H9 (cell line): ENCODE measurements around the gene FRZB. TPM values are rescaled to one million over a fixed set of nuclear protein-coding genes. Genes with fewer than 3 reads are reported as not detected.

ENCODE experiments used
- DNase-seq: peaks from one replicate; pipeline ENCODE4 v3.0.0-alpha.2; 2017
- H2AFZ ChIP-seq: one replicate; pipeline ENCODE4 v1.6.1; 2013; ENCODE audit warnings: mild to moderate bottlenecking, low read length, control low read depth, moderate library complexity
- H2AK5ac ChIP-seq: 2 replicates; pipeline ENCODE4 v1.6.1; 2013; ENCODE audit warnings: low read length, control low read depth, mixed read lengths; ENCODE audit not compliant: insufficient read length
- H2BK120ac ChIP-seq: one replicate; pipeline ENCODE4 v1.6.1; 2013; ENCODE audit warnings: low read depth, mild to moderate bottlenecking, low read length, control low read depth, inconsistent platforms; ENCODE audit not compliant: poor library complexity, severe bottlenecking
- H2BK12ac ChIP-seq: 2 replicates; pipeline ENCODE4 v1.6.1; 2013; ENCODE audit warnings: low read length, control low read depth, mixed read lengths, low read depth; ENCODE audit not compliant: insufficient read length
- H2BK15ac ChIP-seq: 2 replicates; pipeline ENCODE4 v1.6.1; 2013; ENCODE audit warnings: low read depth, low read length, control low read depth
- H2BK20ac ChIP-seq: one replicate; pipeline ENCODE4 v1.6.1; 2013; ENCODE audit warnings: low read depth, mild to moderate bottlenecking, low read length, control low read depth, inconsistent platforms; ENCODE audit not compliant: poor library complexity, severe bottlenecking
- H2BK5ac ChIP-seq: 2 replicates; pipeline ENCODE4 v1.6.1; 2013; ENCODE audit warnings: low read length, control low read depth, mixed read lengths; ENCODE audit not compliant: insufficient read length
- H3K14ac ChIP-seq: 2 replicates; pipeline ENCODE4 v1.6.1; 2013; ENCODE audit warnings: low read length, control low read depth; ENCODE audit not compliant: insufficient read depth
- H3K18ac ChIP-seq: 2 replicates; pipeline ENCODE4 v1.6.1; 2013; ENCODE audit warnings: low read depth, mild to moderate bottlenecking, mixed read lengths, low read length, control low read depth; ENCODE audit not compliant: insufficient read length
- H3K23ac ChIP-seq: 2 replicates; pipeline ENCODE4 v1.6.1; 2013; ENCODE audit warnings: low read length, control low read depth, mixed read lengths, low read depth; ENCODE audit not compliant: insufficient read length
- H3K23me2 ChIP-seq: 2 replicates; pipeline ENCODE4 v1.6.1; 2013; ENCODE audit warnings: low read depth, mild to moderate bottlenecking, mixed read lengths, low read length, control low read depth; ENCODE audit not compliant: insufficient read length, poor library complexity, severe bottlenecking
- H3K27ac ChIP-seq: 2 replicates; pipeline ENCODE4 v1.5.1; 2013; ENCODE audit warnings: low read length, control low read depth, mixed read lengths, low read depth; ENCODE audit not compliant: insufficient read length
- H3K27me3 ChIP-seq: 2 replicates; pipeline ENCODE4 v1.6.1; 2013; ENCODE audit warnings: low read length, control low read depth, inconsistent platforms; ENCODE audit not compliant: insufficient read depth
- H3K4ac ChIP-seq: 2 replicates; pipeline ENCODE4 v1.6.1; 2013; ENCODE audit warnings: low read depth, mild to moderate bottlenecking, control low read depth, inconsistent platforms, low read length, moderate library complexity
- H3K4me1 ChIP-seq: 2 replicates; pipeline ENCODE4 v1.6.1; 2013; ENCODE audit warnings: low read length, control low read depth, inconsistent platforms; ENCODE audit not compliant: insufficient read depth
- H3K4me2 ChIP-seq: 2 replicates; pipeline ENCODE4 v1.6.1; 2013; ENCODE audit warnings: low read length, control low read depth, mixed read lengths; ENCODE audit not compliant: insufficient read length, insufficient read depth
- H3K56ac ChIP-seq: 2 replicates; pipeline ENCODE4 v1.6.1; 2013; ENCODE audit warnings: low read depth, mild to moderate bottlenecking, mixed read lengths, low read length, control low read depth; ENCODE audit not compliant: insufficient read length
- H3K79me1 ChIP-seq: 2 replicates; pipeline ENCODE4 v1.6.1; 2013; ENCODE audit warnings: low read depth, mild to moderate bottlenecking, moderate library complexity, low read length, control low read depth, inconsistent platforms; ENCODE audit not compliant: insufficient read depth, poor library complexity, severe bottlenecking
- H3K79me2 ChIP-seq: 2 replicates; pipeline ENCODE4 v1.6.1; 2013; ENCODE audit warnings: low read length, control low read depth, inconsistent platforms; ENCODE audit not compliant: insufficient read depth
- H3K9ac ChIP-seq: 2 replicates; pipeline ENCODE4 v1.6.1; 2013; ENCODE audit warnings: low read length, control low read depth, mixed read lengths; ENCODE audit not compliant: insufficient read length; ENCODE audit errors: extremely low read depth
- H3K9me3 ChIP-seq: one replicate; pipeline ENCODE4 v1.6.1; 2013; ENCODE audit warnings: low read depth, low read length, inconsistent platforms; ENCODE audit not compliant: control insufficient read depth
- H3T11ph ChIP-seq: one replicate; pipeline ENCODE4 v1.6.1; 2013; ENCODE audit warnings: mild to moderate bottlenecking, low read length, control low read depth, inconsistent platforms
- H4K20me1 ChIP-seq: one replicate; pipeline ENCODE4 v1.6.1; 2013; ENCODE audit not compliant: control insufficient read depth, insufficient read length, insufficient read depth
- H4K5ac ChIP-seq: 2 replicates; pipeline ENCODE4 v1.6.1; 2013; ENCODE audit warnings: low read depth, mild to moderate bottlenecking, mixed read lengths, low read length, control low read depth; ENCODE audit not compliant: insufficient read length
- H4K8ac ChIP-seq: replicated peaks from 2 replicates; pipeline ENCODE4 v1.6.1; 2013; ENCODE audit warnings: low read length, control low read depth, mixed read lengths, low read depth; ENCODE audit not compliant: insufficient read length
- H4K91ac ChIP-seq: 2 replicates; pipeline ENCODE4 v1.6.1; 2013; ENCODE audit warnings: low read depth, mild to moderate bottlenecking, moderate library complexity, mixed read lengths, low read length, control low read depth; ENCODE audit not compliant: insufficient read length
- H3K27ac Mint-ChIP-seq, 3 experiments: 2 replicates in 2 of 3; 3 replicates in 1 of 3; pipeline ENCODE4 v1.8.0; 2020 to 2021; ENCODE audit warnings: mixed read lengths in 3 of 3, mild to moderate bottlenecking in 1 of 3, moderate library complexity in 1 of 3
- H3K27me3 Mint-ChIP-seq: 2 replicates; pipeline ENCODE4 v1.8.0; 2021; ENCODE audit warnings: low read depth, mild to moderate bottlenecking, moderate library complexity, mixed read lengths
- H3K36me3 Mint-ChIP-seq, 3 experiments: 2 replicates in 2 of 3; 3 replicates in 1 of 3; pipeline ENCODE4 v1.8.0; 2020 to 2021; ENCODE audit warnings: low read depth in 3 of 3, mixed read lengths in 3 of 3; ENCODE audit not compliant: insufficient read depth in 1 of 3
- H3K4me1 Mint-ChIP-seq, 2 experiments: 2 replicates each; pipeline ENCODE4 v1.8.0; 2020; ENCODE audit warnings: mixed read lengths in 2 of 2
- H3K4me3 Mint-ChIP-seq, 2 experiments: 2 replicates in 1 of 2; 3 replicates in 1 of 2; pipeline ENCODE4 v1.8.0; 2020 to 2021; ENCODE audit warnings: mild to moderate bottlenecking in 2 of 2, mixed read lengths in 2 of 2, moderate library complexity in 1 of 2
- H3K9me3 Mint-ChIP-seq, 2 experiments: 2 replicates in 1 of 2; 3 replicates in 1 of 2; pipeline ENCODE4 v1.8.0; 2020; ENCODE audit warnings: mild to moderate bottlenecking in 2 of 2, mixed read lengths in 2 of 2, moderate library complexity in 1 of 2
- CTCF ChIP-seq: fragments of 200-600 bp; sonication (generic); conservative IDR thresholded peaks from 3 replicates; pipeline ENCODE4 v1.8.0; 2021; ENCODE audit warnings: antibody characterized with exemption, mild to moderate bottlenecking
- WGBS: extraction: QIAGEN DNeasy Blood & Tissue Kit; methylation state at CpG from one replicate; pipeline ENCODE4 v1.1.7; 2013; ENCODE audit warnings: missing lambda C conversion rate, low lambda C conversion rate, mixed read lengths; ENCODE audit not compliant: insufficient read length; ENCODE audit errors: extremely low coverage; 5-methylcytosine and 5-hydroxymethylcytosine counted together
- total RNA-seq: library from RNA; stranded (reverse); gene quantifications from 2 replicates; pipeline ENCODE4 v1.2.1, GENCODE V29; 2021

Gene FRZB
- total RNA-seq, 1 experiment from 2014 or later, result 1.1 TPM

- peak overlapping the region; percentile 13 to 95 (median 87) for H3K27ac Mint-ChIP-seq
Observed at GRCh38 chr2:182907081-182907830, 40.8 kb upstream of the FRZB start.

More at GRCh38 chr2:182907081-182907830, 40.8 kb upstream of the FRZB start:
- no peaks in the 10 kb centered on the region for H3K9me3 Mint-ChIP-seq
- H2BK12ac ChIP-seq, result no peak overlapping the region
- no peak overlapping the region for H4K8ac ChIP-seq
- H2AFZ ChIP-seq, result no peak overlapping the region
- no peaks in the 10 kb centered on the region for H3K23me2 ChIP-seq
- WGBS, result no CpG with 5 or more reads among the region's 7 CpGs
- H3T11ph ChIP-seq, result no peak overlapping the region
- no peak overlapping the region for H2BK20ac ChIP-seq
- no peak overlapping the region for H3K27ac ChIP-seq
- no peaks in the 10 kb centered on the region for H3K27me3 ChIP-seq
- H3K23ac ChIP-seq, result no peak overlapping the region
- H3K4me3 Mint-ChIP-seq, result peak overlapping the region in 1 of 2 experiments; percentile 28; a peak in 1 of 5 replicates
- peak; percentile 63 for DNase-seq
- peaks cover 10 to 11% of the 10 kb centered on the region in 2 experiments for H3K4me1 Mint-ChIP-seq
- no peaks in the 10 kb centered on the region; the same call in 1 of the 2 replicates for H3K27me3 Mint-ChIP-seq
- no peak for TF ChIP-seq CTCF
- peak overlapping the region; percentile 5 for H3K4me2 ChIP-seq
- no peak overlapping the region for H4K91ac ChIP-seq
- H2AK5ac ChIP-seq, result no peak overlapping the region
- H2BK120ac ChIP-seq, result no peak overlapping the region
- no peak overlapping the region for H2BK5ac ChIP-seq
- no peaks in the 10 kb centered on the region for H4K20me1 ChIP-seq
- H3K56ac ChIP-seq, result no peak overlapping the region
- H3K36me3 Mint-ChIP-seq, result peaks cover 0 to 15% (median 0%) of the 10 kb centered on the region in 3 experiments; a peak in 6 of 7 replicates
- no peaks in the 10 kb centered on the region for H3K79me2 ChIP-seq
- no peaks in the 10 kb centered on the region for H3K79me1 ChIP-seq
- no peaks in the 10 kb centered on the region; the same call in 1 of the 2 replicates for H3K4me1 ChIP-seq
- H3K14ac ChIP-seq, result no peak overlapping the region
- no peak overlapping the region for H3K4ac ChIP-seq
- H3K9ac ChIP-seq, result no peak overlapping the region
- H3K9me3 ChIP-seq, result no peaks in the 10 kb centered on the region
- no peak overlapping the region for H2BK15ac ChIP-seq
- H4K5ac ChIP-seq, result no peak overlapping the region
- no peak overlapping the region for H3K18ac ChIP-seq
